Measurements from ENCODE around the gene TCF7L1.
"Not testable (repeated sequence)": the region's sequence is repeated elsewhere in the genome, so short reads cannot be mapped to it uniquely, and the experiment has no call there.

Gene TCF7L1, protein sequence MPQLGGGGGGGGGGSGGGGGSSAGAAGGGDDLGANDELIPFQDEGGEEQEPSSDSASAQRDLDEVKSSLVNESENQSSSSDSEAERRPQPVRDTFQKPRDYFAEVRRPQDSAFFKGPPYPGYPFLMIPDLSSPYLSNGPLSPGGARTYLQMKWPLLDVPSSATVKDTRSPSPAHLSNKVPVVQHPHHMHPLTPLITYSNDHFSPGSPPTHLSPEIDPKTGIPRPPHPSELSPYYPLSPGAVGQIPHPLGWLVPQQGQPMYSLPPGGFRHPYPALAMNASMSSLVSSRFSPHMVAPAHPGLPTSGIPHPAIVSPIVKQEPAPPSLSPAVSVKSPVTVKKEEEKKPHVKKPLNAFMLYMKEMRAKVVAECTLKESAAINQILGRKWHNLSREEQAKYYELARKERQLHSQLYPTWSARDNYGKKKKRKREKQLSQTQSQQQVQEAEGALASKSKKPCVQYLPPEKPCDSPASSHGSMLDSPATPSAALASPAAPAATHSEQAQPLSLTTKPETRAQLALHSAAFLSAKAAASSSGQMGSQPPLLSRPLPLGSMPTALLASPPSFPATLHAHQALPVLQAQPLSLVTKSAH

GRCh38 chr2:85132834-85133637 is at the start of gene TCF7L1:
TSS of gene TCF7L1 (plus strand) at chr2:85133392. CDS start at chr2:85133685, 293 bp downstream.
- DNase-seq (ENCODE audit: low read depth in 2 of 2) = no peak

DNA sequence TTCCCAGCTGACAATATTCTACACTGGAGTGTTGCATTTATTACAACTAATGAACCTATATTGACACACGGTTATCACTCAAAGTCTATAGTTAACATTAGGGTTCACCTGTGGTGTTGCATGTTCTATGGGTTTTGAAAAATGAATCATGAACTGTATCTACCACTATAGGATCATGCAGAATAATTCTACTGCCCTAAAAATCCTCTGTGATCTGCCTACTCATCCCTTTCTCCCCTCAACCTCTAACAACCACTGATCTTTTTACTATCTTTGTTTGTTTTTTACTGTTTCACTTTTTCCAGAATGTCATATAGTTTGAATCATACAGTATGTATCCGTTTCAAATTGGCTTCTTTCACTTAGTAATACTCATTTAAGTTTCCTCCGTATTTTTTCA is 47.6 kb upstream of the TCF7L1 start:
- DNase-seq (ENCODE audit: low read depth in 2 of 2) = no peak

DNA sequence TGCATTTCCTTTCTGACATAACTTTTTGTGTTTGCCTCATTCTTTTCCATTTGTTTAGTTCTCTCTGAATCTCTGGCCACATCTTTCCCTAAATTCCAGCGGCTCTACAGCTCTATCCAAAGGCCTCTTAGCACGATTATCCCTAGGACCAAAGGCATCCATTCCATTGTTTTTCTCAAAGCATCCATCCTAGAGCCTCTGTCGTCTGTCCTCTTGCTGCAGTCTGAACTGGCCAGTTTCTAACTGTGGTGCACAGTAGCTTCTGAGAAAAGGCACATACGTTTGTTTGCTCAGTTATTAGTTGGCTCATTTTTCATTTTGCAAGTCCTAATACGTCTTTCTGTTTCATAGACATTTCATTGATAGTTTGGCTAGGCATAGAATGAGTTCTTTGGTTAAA is 45.7 kb upstream of the TCF7L1 start:
- no peak for DNase-seq (ENCODE audit: low read depth in 2 of 2)

GRCh38 chr2:85088921-85089320 is 44.3 kb upstream of the TCF7L1 start:
- no peak for DNase-seq (ENCODE audit: low read depth in 2 of 2)

- DNase-seq (ENCODE audit: low read depth in 2 of 2) = no peak
Observed at GRCh38 chr2:85089585-85089984, 43.6 kb upstream of the TCF7L1 start.

DNA sequence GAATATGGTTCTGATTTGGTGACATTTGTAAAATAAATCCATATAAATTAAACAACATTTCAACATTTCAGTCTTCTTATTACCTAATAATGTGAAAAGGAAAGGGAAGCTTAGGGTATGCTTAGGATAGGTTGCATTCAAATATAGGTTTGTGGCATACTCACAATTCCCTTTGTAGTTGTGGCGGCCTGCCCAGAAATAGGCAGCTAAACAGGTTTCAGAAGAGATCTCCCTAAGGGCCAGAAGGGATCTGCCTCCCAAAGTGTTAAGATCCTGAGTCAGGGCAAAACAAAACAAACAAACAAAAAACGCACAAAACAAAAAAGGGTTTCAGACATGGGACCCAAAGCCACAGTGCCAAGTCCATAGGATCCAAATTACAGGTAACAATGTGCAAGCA is 41.4 kb upstream of the TCF7L1 start:
- DNase-seq (ENCODE audit: low read depth in 2 of 2) = no peak

DNA sequence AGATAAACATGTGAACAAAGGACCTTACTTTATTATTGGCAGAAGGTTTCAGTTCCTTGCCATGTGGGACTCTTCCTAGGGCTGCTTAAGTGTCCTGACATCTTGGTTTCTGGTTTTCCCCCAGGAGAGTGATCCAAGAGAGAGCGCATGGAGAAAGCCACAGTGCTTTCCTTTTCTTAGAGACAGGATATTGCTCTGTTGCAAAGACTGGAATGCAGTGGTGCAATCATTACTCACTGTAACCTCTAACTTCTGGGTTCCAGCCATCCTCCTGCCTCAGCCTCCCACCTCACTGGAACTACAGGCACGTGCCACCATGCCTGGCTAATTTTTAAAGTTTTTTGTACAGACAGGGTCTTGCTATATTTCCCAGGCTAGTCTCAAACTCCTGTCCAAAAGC is 38.1 kb upstream of the TCF7L1 start:
- DNase-seq (ENCODE audit: low read depth in 2 of 2) = no peak

DNA sequence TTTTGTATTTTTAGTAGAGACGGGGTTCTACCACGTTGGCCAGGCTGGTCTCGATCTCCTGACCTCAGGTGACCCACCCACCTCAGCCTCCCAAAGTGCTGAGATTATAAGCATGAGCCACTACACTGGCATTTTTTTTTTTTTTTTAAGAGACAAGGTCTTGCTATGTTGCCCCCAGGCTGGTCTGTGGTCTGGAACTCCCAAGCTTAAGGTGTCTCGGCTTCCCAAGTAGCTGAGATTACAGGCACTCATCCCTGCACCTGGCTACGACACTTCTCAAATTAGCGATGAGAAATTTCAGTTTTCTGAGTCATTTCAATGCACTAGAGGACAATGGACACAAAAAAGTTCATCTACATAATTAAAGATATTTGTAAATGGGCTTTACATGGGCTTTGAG is 36.6 kb upstream of the TCF7L1 start:
- no peak for DNase-seq (ENCODE audit: low read depth in 2 of 2)

DNA sequence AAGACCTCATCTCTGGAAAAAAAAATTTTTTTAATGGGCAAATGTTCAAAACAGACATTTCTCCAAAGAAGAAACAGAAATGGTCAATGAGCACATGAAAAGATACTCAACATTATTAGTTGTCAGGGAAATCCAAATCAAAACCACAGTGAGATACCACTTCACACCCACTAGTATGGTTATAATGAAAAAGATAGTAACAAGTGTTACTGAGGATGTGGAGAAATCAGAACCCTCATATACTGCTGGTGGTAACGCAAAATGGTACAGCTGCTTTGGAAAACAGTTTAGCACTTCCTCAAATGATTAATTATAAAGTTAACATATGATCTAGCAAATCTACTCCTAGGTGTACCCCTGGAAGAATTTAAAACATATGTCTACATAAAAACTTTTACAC is 29.0 kb upstream of the TCF7L1 start:
- no peak for DNase-seq (ENCODE audit: low read depth in 2 of 2)

DNA sequence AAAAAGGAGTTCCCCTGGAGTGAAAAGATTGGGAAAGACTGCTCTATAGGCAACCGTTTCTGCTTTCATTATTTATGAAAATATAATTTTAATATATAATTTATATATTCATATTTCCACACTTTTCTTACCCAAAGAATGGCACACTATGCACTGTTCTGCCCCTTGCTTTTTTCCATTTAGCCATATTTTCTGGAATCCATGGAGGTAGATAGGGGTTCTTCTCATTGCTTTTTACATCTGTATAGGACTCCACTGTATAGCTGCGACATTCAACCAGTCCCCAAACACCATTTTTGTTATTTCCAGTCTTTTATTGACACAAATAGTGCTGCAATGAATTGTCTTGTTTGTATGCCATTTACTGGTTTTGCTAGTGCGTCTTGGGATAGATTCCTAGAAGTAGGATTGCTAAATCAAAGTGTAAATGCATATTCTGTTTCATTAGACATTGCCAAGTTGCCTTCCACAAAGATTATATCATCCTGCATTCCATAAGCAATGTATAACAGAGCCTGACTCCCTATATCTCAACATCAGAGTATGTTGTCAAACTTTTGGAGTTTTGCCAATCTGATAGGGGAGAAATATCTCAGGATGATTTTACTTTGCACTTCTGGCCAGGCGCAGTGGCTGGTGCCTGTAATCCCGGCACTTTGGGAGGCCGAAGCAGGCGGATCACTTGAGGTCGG is 26.6 kb upstream of the TCF7L1 start:
- DNase-seq (ENCODE audit: low read depth in 2 of 2) = no peak

DNA sequence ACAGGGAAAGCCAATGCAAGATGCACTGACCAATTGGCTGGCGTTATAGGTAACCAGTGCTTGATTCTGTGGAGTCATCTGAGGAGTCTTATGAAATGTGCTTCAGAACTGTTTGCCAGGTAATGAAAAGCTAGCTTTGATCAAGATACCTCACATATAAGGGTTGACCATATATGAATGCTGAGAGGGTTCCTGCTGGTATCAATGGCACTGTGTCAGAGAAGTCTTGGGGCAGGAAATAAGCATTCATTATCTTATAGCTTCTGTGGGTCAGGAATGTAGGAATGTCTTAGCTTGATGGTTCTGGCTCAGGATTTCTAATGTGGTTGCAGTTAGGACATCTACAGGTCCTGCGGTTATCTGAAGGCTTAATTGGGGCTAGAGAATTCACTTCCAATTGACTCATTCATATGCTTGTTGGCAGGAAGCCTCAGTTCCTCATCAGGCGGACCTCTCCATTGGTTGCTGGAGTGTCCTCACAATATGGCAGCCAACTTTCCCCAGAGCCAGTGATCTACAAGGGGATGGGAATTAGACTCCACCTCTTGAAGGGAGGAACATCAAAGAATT is 22.1 kb upstream of the TCF7L1 start:
- no peak for DNase-seq (ENCODE audit: low read depth in 2 of 2)

- DNase-seq (ENCODE audit: low read depth in 2 of 2) = no peak
Observed at GRCh38 chr2:85111819-85112281, 21.3 kb upstream of the TCF7L1 start.

DNA sequence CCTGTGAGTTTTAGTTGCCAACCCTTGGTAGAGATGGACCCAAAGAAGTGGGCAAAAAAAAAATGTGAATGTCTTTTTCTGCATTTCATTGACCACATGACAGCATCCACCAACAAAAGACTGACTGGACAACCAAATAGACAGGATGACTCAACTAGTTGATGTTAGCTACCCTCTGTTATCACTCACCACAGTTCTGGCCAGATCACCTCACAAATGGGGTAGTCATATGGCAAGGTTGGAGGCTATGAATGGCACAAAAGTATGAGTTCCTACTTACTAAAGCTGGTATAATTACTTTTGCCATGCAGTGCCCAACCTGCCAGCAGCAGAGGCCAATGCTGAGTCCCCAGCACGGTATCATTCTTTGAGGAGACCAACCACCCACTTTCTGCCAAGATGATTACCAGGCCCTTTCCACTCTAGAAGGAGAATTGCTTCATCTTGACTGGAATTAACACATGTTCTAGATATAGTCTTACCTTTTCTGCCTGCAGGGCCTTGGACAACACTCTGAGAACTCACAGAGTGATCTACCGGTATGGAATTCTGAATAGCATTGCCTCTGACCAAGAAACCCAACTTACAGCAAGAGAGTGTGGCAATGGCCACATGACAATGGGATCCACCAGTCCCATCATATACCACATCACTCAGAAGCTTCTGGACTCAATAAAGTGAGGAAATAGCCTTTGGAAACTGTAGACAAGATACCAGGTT is 20.1 kb upstream of the TCF7L1 start:
- DNase-seq (ENCODE audit: low read depth in 2 of 2) = no peak

DNA sequence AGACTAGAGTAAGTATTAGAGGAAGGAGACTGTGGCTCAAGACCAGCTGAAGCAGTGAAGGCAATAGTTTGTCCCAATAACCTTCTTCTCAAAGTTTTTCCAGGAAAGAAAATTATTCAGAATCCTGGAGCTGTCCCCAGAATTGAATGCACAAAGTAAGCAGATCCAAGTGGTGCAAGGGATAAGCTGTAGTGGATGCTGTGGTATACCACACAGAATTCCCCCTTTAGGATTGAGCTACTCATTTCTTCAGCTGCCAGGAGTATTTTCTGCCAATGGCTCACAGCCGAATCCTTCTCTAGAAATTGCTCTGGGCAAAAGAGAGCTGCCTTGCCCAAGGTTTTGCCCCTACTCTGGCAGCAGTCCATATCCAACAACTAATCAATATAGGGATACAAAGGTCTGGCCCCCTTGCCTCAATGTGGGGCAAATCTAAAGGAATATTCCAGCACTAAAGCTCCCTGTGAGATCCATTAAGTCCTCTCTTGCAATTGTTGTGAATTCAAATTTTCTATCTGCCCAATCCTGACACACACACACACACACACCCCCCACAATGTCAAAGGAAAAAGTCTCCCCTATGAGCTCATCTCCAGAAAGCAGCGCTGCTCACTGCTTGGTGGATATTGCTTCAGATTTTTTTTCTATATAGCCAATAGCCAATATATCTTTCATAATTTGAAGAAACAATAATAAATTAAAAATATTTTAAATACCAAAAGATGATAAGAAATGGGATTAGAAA is 18.4 kb upstream of the TCF7L1 start:
- DNase-seq (ENCODE audit: low read depth in 2 of 2) = no peak

DNA sequence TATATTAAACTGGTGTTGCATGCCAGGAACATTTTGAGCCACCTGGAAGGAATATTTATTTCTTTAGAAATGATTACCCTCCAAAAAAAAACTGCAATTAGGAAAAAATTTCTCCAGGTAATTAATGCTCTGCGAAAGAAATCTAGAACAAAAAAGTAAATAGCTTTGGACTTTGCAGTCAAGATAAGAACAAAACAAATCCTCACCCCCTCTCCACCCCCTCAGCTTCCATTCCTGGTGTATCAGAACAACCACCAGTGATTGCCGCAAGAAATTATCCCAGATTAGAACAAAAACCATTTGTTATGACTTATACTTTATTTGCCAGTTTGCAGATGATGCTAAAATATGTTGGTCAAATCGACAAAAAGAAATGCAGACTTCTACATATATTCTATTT is 17.0 kb upstream of the TCF7L1 start:
- DNase-seq (ENCODE audit: low read depth in 2 of 2) = no peak

GRCh38 chr2:85119900-85120299 is 13.3 kb upstream of the TCF7L1 start:
- DNase-seq (ENCODE audit: low read depth in 2 of 2) = no peak

- no peak for DNase-seq (ENCODE audit: low read depth in 2 of 2)
Observed at GRCh38 chr2:85120363-85120762, 12.8 kb upstream of the TCF7L1 start.

- DNase-seq (ENCODE audit: low read depth in 2 of 2) = not testable (repeated sequence)
Observed at GRCh38 chr2:85126462-85126861, 6.7 kb upstream of the TCF7L1 start.

- DNase-seq (ENCODE audit: low read depth in 2 of 2) = no peak
Observed at GRCh38 chr2:85129861-85130260, 3.3 kb upstream of the TCF7L1 start.

- no peak for DNase-seq (ENCODE audit: low read depth in 2 of 2)
Observed at GRCh38 chr2:85130407-85130806, 2.8 kb upstream of the TCF7L1 start.
